Neural crest cell (in vitro differentiated cells): ENCODE measurements around the gene SIM2. TPM values are rescaled to one million over a fixed set of nuclear protein-coding genes. Genes with fewer than 3 reads are reported as not detected.

ENCODE experiments used
- DNase-seq: peaks from one replicate; pipeline ENCODE4 v3.0.0; 2021; ENCODE audit warnings: low read depth, mixed read lengths, low spot score
- H3K27ac Mint-ChIP-seq: one replicate; pipeline ENCODE4 v1.8.0; 2021; ENCODE audit warnings: mild to moderate bottlenecking, mixed read lengths; ENCODE audit not compliant: unreplicated experiment
- H3K27me3 Mint-ChIP-seq: 2 replicates; pipeline ENCODE4 v1.8.0; 2021; ENCODE audit warnings: low read depth, mild to moderate bottlenecking, mixed read lengths
- H3K36me3 Mint-ChIP-seq: 2 replicates; pipeline ENCODE4 v1.8.0; 2021; ENCODE audit warnings: low read depth, mild to moderate bottlenecking, mixed read lengths
- H3K4me1 Mint-ChIP-seq: 2 replicates; pipeline ENCODE4 v1.8.0; 2021; ENCODE audit warnings: mixed read lengths
- H3K4me3 Mint-ChIP-seq: one replicate; pipeline ENCODE4 v1.8.0; 2021; ENCODE audit warnings: mild to moderate bottlenecking, mixed read lengths
- H3K9me3 Mint-ChIP-seq: 2 replicates; pipeline ENCODE4 v1.8.0; 2021; ENCODE audit warnings: mixed read lengths
- total RNA-seq: library from RNA; stranded (reverse); gene quantifications from 2 replicates; pipeline ENCODE4 v1.2.1, GENCODE V29; 2021
- TF ChIP-seq, protein P1 (sequence below): fragments of 200-600 bp; sonication (generic); conservative IDR thresholded peaks from 2 replicates; pipeline ENCODE4 v1.5.0; 2021; ENCODE audit warnings: antibody characterized with exemption, mild to moderate bottlenecking

The SIM2 gene
- total RNA-seq, 1 donor from 2014 or later: not detected

DNA sequence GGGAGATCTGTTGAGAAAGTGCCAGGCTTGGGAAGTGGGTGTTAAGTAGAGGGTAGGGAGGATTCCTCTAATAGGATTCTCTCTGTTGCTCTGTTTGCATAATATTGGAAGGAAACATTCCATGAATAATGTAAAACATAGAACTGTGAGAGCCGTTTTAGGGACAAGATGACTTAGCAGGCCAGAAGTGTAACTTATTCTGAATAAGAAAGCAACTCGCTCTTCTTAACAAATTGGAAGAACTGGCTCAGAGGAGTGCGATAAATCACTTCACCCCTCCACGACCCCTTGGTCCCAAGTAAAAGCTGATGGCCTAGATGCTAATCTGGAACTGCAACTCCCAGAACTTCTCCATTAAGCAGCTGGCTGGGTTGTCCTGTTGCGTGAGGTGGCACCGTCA is 19.1 kb downstream of the SIM2 start:
- Mint-ChIP-seq H3K4me3 (no peak overlapping the region), H3K27me3 (peaks cover 57% of the 10 kb centered on the region), H3K9me3 (no peaks in the 10 kb centered on the region), H3K4me1 (peaks cover 6% of the 10 kb centered on the region), H3K27ac (no peak overlapping the region), H3K36me3 (no peaks in the 10 kb centered on the region)
- no peak for DNase-seq
- TF ChIP-seq, protein P1, sequence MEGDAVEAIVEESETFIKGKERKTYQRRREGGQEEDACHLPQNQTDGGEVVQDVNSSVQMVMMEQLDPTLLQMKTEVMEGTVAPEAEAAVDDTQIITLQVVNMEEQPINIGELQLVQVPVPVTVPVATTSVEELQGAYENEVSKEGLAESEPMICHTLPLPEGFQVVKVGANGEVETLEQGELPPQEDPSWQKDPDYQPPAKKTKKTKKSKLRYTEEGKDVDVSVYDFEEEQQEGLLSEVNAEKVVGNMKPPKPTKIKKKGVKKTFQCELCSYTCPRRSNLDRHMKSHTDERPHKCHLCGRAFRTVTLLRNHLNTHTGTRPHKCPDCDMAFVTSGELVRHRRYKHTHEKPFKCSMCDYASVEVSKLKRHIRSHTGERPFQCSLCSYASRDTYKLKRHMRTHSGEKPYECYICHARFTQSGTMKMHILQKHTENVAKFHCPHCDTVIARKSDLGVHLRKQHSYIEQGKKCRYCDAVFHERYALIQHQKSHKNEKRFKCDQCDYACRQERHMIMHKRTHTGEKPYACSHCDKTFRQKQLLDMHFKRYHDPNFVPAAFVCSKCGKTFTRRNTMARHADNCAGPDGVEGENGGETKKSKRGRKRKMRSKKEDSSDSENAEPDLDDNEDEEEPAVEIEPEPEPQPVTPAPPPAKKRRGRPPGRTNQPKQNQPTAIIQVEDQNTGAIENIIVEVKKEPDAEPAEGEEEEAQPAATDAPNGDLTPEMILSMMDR: no peak

DNA sequence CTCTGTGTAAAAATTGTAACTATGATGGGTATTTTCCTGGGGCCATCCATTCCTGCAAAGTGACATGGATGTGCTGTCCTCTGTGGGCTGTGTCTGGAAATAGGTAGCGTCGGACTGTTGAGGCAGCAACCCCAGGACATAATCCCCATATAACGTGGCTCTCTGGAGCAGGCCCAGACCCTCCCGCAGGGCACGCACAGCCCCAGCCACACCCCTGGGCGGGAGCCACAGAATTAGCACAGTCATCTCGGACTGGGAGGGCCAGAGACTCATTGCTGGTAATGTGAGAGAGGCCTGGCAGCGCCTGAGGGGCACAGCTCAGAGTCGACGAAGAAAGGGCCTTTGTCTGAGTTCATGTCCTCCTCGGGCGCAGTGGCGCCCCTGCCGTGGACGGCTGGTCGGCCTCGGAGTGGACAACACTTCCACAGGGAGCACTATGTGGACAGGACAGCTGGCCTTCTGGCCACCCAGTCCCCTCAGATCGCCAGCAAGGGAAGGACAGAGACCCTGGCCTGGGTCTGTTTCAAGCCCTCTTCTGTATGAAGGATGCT is 20.1 kb downstream of the SIM2 start:
- Mint-ChIP-seq H3K4me1 (peaks cover 6% of the 10 kb centered on the region), H3K36me3 (no peaks in the 10 kb centered on the region), H3K9me3 (no peaks in the 10 kb centered on the region), H3K27me3 (peaks cover 47% of the 10 kb centered on the region), H3K27ac (no peak overlapping the region), H3K4me3 (no peak overlapping the region)
- TF ChIP-seq, protein P1: no peak
- no peak for DNase-seq

DNA sequence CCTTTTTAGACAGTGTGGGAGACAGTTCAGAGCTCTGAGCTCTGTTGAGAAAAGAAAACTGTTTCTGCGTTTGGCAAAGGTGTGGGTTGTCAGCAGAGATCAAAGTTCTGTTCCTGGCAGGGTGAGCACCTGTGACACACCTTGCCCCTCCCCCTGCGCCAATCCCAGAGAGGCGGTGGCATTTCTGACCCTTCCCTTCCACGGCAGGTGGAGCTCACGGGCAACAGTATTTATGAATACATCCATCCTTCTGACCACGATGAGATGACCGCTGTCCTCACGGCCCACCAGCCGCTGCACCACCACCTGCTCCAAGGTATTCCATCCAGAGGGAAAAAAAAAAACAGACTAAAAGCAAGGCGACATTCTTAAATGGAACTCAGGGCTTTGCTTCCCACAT is 20.7 kb downstream of the SIM2 start:
- Mint-ChIP-seq H3K9me3 (no peaks in the 10 kb centered on the region), H3K4me1 (peaks cover 6% of the 10 kb centered on the region), H3K36me3 (no peaks in the 10 kb centered on the region), H3K4me3 (no peak overlapping the region), H3K27ac (no peak overlapping the region), H3K27me3 (peaks cover 41% of the 10 kb centered on the region)
- TF ChIP-seq, protein P1: no peak
- no peak for DNase-seq

DNA sequence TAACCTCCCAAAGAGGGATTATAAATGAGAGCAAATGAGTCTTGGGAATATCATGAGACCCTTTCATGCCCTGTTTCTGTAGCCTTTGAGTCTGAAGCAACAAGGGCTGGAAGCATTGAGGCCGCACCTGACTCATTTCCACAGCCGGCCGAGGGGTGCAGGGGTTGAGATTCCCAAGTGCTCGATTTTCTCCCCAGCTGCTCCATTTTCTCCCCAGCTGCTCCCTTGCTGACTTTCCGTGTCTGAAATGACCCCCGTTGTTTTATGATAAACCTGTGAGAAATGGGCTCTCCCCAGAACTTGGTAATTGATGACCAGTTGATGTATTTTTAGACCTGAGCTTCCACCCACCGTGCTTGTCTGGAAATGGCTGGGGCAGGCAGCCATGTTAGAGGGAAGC is 22.9 kb downstream of the SIM2 start:
- no peak overlapping the region for H3K4me3 Mint-ChIP-seq
- no peaks in the 10 kb centered on the region for H3K36me3 Mint-ChIP-seq
- H3K9me3 Mint-ChIP-seq: no peaks in the 10 kb centered on the region
- TF ChIP-seq, protein P1: no peak
- no peak for DNase-seq
- H3K27me3 Mint-ChIP-seq: peaks cover 19% of the 10 kb centered on the region
- H3K4me1 Mint-ChIP-seq: peaks cover 6% of the 10 kb centered on the region
- H3K27ac Mint-ChIP-seq: no peak overlapping the region

DNA sequence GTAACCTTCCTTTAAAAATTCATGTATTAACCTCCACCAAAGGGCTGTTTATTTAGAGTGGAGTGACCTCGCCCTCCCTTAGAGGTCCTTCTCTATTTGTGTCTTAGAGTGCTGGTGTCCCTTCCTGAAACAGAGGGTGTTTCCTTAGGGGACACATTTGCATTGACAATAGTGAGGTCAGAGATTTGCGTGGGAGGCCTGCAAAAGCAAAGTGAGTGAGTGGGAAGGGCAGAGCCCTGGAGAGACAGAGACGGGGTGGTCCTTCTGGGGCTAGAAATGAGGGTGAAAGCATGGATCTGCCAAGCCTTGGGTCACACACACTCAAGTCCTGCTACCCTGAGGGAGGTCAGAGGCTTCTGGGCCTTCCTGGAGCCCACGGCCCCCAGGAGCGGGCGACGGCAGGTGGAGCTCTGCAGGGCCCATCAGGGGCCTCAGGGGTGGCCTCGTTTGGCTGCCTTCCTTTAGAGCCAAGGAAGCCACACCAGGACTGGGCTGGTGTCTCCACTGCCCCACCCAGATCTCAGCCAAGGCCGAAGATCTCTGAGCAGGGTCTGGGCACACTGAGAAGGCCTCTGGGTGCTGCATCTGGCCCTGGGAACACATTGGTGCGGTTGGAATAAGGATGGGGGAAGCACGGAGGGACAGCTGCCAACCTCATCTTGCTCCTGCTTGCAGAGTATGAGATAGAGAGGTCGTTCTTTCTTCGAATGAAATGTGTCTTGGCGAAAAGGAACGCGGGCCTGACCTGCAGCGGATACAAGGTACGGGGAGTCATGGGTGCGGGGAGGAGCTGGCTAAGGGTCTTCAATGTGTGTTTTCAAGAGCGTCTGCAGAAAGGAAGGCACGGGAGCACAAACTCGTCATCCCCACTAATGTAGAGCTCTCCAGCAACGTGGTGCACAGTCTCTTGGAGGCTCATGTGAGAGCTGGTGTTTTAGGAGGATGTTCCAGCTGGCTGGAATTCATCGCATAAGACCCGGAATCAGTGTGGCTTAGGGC is 23.8 kb downstream of the SIM2 start:
- peaks cover 16% of the 10 kb centered on the region for H3K27me3 Mint-ChIP-seq
- H3K9me3 Mint-ChIP-seq: no peaks in the 10 kb centered on the region
- H3K4me3 Mint-ChIP-seq: no peak overlapping the region
- peaks cover 6% of the 10 kb centered on the region for H3K4me1 Mint-ChIP-seq
- no peaks in the 10 kb centered on the region for H3K36me3 Mint-ChIP-seq
- TF ChIP-seq, protein P1: no peak
- DNase-seq: no peak
- H3K27ac Mint-ChIP-seq: no peak overlapping the region
